Bronchial smooth muscle cell (primary cell): Measurements from ENCODE around the gene IFT88. TPM values are rescaled to one million over a fixed set of nuclear protein-coding genes. Genes with fewer than 3 reads are reported as not detected.

Experiments used
- total RNA-seq: library from RNA; depleted of rRNA; stranded (reverse); fragments of >200 nt; gene quantifications from 2 replicates; pipeline ENCODE4 v1.2.1, GENCODE V29; 2014

The IFT88 gene
- total RNA-seq, result 11.0 and 12.9 TPM in 2 replicates

GRCh38 chr13:20566898-20567874, at the start of gene IFT88:
Gene IFT88, plus strand, starts transcription at chr13:20567157. Its CDS starts 7,229 bp downstream, at chr13:20574386.

GRCh38 chr13:20525601-20526544, 41.1 kb upstream of the IFT88 start, which contains the start of gene CRYL1:
Gene CRYL1, minus strand, starts transcription at chr13:20525857. Its CDS starts 63 bp downstream, at chr13:20525794.

DNA sequence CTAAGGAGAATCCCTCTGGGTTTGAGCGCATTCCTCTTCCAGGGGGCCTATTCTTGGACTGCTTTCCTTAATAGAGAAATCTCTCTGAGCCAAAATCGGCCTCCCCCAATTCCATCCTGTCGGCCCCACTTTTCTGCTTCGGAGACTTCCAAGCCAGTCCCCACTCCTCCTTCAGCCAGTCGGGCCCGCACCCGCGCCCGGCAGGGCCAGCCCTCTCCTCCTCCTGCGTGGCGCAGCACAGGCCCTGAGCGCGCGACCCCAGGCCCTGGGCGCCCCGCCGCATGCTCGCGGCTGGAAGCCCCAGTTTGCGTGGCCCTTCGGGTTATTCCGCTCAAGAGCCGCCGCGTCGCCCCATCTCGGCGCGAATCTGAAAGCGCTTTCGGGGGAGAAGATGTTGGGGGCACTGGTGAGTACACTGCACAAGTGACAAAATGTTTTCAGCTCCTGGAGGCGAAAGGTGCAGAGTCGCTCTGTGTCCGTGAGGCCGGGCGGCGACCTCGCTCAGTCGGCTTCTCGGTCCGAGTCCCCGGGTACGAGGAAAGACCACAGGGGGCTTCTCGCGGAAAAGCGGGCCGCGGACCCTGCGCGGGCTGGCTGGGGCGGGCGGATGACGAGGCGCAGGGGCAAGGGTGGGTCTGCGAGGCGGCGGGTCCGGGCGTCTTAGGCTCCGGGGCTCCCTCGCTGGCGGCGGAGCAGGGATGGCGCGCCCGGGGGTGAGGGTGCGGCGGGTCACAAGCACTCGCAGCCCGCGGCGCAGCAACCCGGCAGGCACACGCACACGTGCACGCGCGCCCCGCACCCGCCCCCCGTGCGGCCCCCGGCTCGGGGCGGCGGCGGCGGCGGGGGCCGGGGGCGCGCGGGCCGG, 136.2 kb downstream of the IFT88 start, which contains the start of gene IL17D:
IL17D (plus strand) TSS at position 785 of the 865 bp plus-strand sequence. CDS start 303 bp downstream, outside the sequence.

Other genes with a start within 250 kb of the IFT88 start
- 24.3 and 27.9 TPM in 2 replicates for gene CRYL1, start 41.3 kb upstream of the IFT88 start, total RNA-seq
- gene IL17D, start 136.5 kb downstream of the IFT88 start, total RNA-seq, result 1.4 and 2.0 TPM in 2 replicates
- 10.8 and 11.0 TPM in 2 replicates for gene EEF1AKMT1, start 206.8 kb downstream of the IFT88 start, total RNA-seq